Endometrial microvascular endothelial cells (primary cell): ENCODE results near the gene DCP1B. TPM values are rescaled to one million over a fixed set of nuclear protein-coding genes. Genes with fewer than 3 reads are reported as not detected.

Experiments used
- in situ Hi-C: cut with HindIII; loops from 2 replicates; pipeline ENCODE4 v1.10.0; 2017; ENCODE audit warnings: low sequenced_read_pairs, low pct_unique_long_range_greater_than_20kb; ENCODE audit errors: inconsistent ontology term
- total RNA-seq: library from RNA; depleted of rRNA; stranded (reverse); fragments of >200 nt; gene quantifications from one replicate; pipeline ENCODE4 v1.2.3, GENCODE V29; 2015; ENCODE audit errors: inconsistent ontology term

The DCP1B gene
- total RNA-seq, 1 donor from 2014 or later = 32.5 TPM

- in situ Hi-C loops = no loop called here
These were observed 88.9 kb downstream of the DCP1B start for GRCh38 chr12:1915082-1915968.

- in situ Hi-C loops = no loop called here
These were observed 89.9 kb downstream of the DCP1B start for GRCh38 chr12:1914114-1914911.

- in situ Hi-C loops = no loop called here
These were observed 90.7 kb downstream of the DCP1B start for GRCh38 chr12:1913377-1914113.

GRCh38 chr12:1912580-1913376, 91.5 kb downstream of the DCP1B start:
- in situ Hi-C loops = no loop called here

- in situ Hi-C loops = no loop called here
These were observed 92.4 kb downstream of the DCP1B start for GRCh38 chr12:1911598-1912575.

- in situ Hi-C loops = no loop called here
These were observed 93.8 kb downstream of the DCP1B start for GRCh38 chr12:1910468-1910867.

GRCh38 chr12:1908758-1909157, 95.5 kb downstream of the DCP1B start:
- in situ Hi-C loops = no loop called here

- in situ Hi-C loops = no loop called here
These were observed 96.3 kb downstream of the DCP1B start for GRCh38 chr12:1907652-1908611.

- in situ Hi-C loops = no loop called here
These were observed 97.7 kb downstream of the DCP1B start for GRCh38 chr12:1906579-1906978.

- in situ Hi-C loops = no loop called here
These were observed 99.4 kb downstream of the DCP1B start for GRCh38 chr12:1904875-1905274.

- in situ Hi-C loops = no loop called here
These were observed 107.3 kb downstream of the DCP1B start for GRCh38 chr12:1896964-1897363.

Other genes starting within 250 kb of the DCP1B start
- not detected for gene LRTM2, start 183.9 kb downstream of the DCP1B start, total RNA-seq
- gene CACNA2D4, start 85.8 kb downstream of the DCP1B start, total RNA-seq = not detected
- gene CACNA1C, start 48.5 kb upstream of the DCP1B start, total RNA-seq = not detected